Ishikawa (cell line): ENCODE data around the gene DENND5B.
A peak's percentile ranks its signal among the peaks of the same experiment; 100 is the strongest.

Experiments used
- CEBPB ChIP-seq: IDR thresholded peaks from 2 replicates; pipeline ENCODE4 v1.6.1; 2012
- CREB1 ChIP-seq: IDR thresholded peaks from 2 replicates; pipeline ENCODE4 v1.6.1; 2012; ENCODE audit warnings: low read depth
- EGR1 ChIP-seq: IDR thresholded peaks from 2 replicates; pipeline ENCODE4 v1.6.1; 2012
- EP300 ChIP-seq: IDR thresholded peaks from 2 replicates; pipeline ENCODE4 v1.6.1; 2012; ENCODE audit warnings: borderline replicate concordance
- FOXM1 ChIP-seq: IDR thresholded peaks from 2 replicates; pipeline ENCODE4 v1.6.1; 2012; ENCODE audit warnings: low read depth, borderline replicate concordance
- NFIC ChIP-seq: IDR thresholded peaks from 2 replicates; pipeline ENCODE4 v1.6.1; 2012
- RAD21 ChIP-seq: IDR thresholded peaks from 2 replicates; pipeline ENCODE4 v1.6.1; 2012; ENCODE audit warnings: low read depth
- TAF1 ChIP-seq: IDR thresholded peaks from 2 replicates; pipeline ENCODE4 v1.6.1; 2012; ENCODE audit warnings: low read depth, mild to moderate bottlenecking
- TCF12 ChIP-seq: IDR thresholded peaks from 2 replicates; pipeline ENCODE4 v1.6.1; 2012; ENCODE audit warnings: low read depth
- TEAD4 ChIP-seq: IDR thresholded peaks from 2 replicates; pipeline ENCODE4 v1.6.1; 2012
- YY1 ChIP-seq: IDR thresholded peaks from 2 replicates; pipeline ENCODE4 v1.6.1; 2012; ENCODE audit warnings: low read depth
- ZBTB7A ChIP-seq: IDR thresholded peaks from 2 replicates; pipeline ENCODE4 v1.6.1; 2012; ENCODE audit warnings: low read depth
- TF ChIP-seq, protein P1 (sequence below): IDR thresholded peaks from 2 replicates; pipeline ENCODE4 v1.6.1; 2012; ENCODE audit warnings: low read depth, mild to moderate bottlenecking
- TF ChIP-seq, protein P2 (sequence below): IDR thresholded peaks from 2 replicates; pipeline ENCODE4 v1.6.1; 2012
- TF ChIP-seq, protein P3 (sequence below): IDR thresholded peaks from 2 replicates; pipeline ENCODE4 v1.6.1; 2012

The DENND5B gene

DNA sequence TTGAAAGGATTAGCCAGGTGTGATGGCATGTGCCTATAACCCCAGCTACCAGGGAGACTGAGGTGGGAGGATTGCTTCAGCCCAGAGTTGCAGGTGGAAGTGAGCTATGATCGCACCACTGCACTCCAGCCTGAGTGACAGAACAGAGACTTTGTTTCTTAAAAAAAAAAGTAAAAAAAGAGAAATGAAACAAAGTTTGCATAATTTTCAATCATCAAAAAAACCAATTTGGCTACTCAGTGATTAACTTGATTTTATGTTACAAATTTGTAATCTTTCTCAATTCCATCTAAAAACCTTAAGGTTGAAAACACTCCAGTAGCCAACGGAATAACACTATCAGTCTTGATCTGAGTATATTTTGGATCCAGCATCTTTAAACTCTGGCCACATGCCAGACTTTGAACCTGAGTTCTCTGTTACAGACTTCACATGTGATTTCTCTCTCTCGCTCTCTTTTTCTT, 12.6 kb upstream of the DENND5B start:
- TF ChIP-seq FOXM1 (no peak), CEBPB (no peak), TEAD4 (no peak), TAF1 (no peak), EP300 (no peak), NFIC (no peak), TCF12 (no peak)
- TF ChIP-seq, protein P1, sequence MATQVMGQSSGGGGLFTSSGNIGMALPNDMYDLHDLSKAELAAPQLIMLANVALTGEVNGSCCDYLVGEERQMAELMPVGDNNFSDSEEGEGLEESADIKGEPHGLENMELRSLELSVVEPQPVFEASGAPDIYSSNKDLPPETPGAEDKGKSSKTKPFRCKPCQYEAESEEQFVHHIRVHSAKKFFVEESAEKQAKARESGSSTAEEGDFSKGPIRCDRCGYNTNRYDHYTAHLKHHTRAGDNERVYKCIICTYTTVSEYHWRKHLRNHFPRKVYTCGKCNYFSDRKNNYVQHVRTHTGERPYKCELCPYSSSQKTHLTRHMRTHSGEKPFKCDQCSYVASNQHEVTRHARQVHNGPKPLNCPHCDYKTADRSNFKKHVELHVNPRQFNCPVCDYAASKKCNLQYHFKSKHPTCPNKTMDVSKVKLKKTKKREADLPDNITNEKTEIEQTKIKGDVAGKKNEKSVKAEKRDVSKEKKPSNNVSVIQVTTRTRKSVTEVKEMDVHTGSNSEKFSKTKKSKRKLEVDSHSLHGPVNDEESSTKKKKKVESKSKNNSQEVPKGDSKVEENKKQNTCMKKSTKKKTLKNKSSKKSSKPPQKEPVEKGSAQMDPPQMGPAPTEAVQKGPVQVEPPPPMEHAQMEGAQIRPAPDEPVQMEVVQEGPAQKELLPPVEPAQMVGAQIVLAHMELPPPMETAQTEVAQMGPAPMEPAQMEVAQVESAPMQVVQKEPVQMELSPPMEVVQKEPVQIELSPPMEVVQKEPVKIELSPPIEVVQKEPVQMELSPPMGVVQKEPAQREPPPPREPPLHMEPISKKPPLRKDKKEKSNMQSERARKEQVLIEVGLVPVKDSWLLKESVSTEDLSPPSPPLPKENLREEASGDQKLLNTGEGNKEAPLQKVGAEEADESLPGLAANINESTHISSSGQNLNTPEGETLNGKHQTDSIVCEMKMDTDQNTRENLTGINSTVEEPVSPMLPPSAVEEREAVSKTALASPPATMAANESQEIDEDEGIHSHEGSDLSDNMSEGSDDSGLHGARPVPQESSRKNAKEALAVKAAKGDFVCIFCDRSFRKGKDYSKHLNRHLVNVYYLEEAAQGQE: no peak
- TF ChIP-seq, protein P2, sequence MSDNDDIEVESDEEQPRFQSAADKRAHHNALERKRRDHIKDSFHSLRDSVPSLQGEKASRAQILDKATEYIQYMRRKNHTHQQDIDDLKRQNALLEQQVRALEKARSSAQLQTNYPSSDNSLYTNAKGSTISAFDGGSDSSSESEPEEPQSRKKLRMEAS: no peak
- TF ChIP-seq, protein P3, sequence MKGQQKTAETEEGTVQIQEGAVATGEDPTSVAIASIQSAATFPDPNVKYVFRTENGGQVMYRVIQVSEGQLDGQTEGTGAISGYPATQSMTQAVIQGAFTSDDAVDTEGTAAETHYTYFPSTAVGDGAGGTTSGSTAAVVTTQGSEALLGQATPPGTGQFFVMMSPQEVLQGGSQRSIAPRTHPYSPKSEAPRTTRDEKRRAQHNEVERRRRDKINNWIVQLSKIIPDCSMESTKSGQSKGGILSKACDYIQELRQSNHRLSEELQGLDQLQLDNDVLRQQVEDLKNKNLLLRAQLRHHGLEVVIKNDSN: no peak

DNA sequence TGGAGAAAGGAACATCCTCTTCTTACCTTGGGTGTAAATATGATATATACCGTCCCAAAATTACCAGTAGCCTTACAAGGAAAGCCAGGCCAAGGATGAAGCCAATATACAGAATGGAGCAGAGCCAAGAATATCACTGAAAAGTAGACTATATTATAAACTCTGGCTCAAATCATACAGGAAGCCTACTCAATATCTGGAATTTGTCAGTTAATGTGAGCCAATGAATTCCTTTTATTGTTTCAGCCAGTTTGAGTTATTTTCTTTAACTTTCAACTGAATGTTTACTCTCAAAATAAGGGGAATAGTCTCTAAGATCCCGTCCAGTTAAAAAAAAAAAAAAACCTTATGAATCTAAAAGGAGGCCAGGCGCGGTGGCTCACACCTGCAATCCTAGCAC, 9.8 kb upstream of the DENND5B start:
- TF ChIP-seq TCF12 (no peak), RAD21 (no peak), EP300 (no peak), CREB1 (no peak), EGR1 (no peak), YY1 (no peak), TAF1 (no peak), CEBPB (no peak), FOXM1 (no peak), ZBTB7A (no peak), NFIC (no peak), TEAD4 (no peak)
- TF ChIP-seq, protein P1: no peak

DNA sequence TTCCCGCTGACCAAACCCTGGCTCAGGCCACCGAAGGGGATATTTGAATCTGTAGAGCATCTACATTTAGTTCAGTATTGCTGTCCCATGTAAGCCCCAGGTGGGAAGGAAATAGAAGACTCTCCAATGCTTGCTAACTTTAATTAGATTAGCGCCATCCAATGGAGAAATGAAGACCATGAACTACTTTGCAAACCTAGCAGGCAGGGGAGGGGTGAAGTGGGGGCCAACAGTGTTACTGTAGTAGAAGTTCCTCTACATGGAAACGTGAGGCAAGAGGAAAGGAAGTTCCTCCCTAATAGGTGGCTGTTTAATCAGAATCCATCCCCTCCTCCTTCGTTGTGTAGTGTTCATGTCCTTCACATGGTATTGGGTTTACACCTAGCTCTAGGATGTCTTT, 9.3 kb upstream of the DENND5B start:
- TF ChIP-seq RAD21 (peak; percentile 45), YY1 (no peak), TAF1 (no peak), NFIC (no peak)
- TF ChIP-seq, protein P1: no peak

DNA sequence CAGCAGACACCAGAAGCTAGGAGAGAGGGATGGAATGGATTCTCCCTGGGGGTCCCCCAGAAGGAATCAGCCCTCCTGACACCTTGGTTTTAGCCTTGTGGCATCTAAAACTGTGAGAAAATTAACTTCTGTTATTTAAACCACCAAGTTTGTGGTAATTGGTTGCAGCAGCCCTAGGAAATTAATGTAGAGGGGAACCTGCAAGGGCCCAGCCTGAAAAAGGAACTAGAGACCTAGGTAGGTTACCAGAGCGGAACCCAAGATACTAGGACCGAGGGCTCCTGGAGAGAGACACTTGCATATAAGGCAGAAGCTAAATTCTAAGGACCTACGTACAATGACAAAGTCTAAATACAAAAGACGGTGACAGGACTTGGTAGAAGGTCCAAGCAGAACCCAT, 8.1 kb upstream of the DENND5B start:
- TF ChIP-seq, protein P3: no peak
- TF ChIP-seq FOXM1 (no peak), TEAD4 (no peak), TCF12 (no peak), CREB1 (no peak), NFIC (no peak), YY1 (no peak), CEBPB (no peak)

DNA sequence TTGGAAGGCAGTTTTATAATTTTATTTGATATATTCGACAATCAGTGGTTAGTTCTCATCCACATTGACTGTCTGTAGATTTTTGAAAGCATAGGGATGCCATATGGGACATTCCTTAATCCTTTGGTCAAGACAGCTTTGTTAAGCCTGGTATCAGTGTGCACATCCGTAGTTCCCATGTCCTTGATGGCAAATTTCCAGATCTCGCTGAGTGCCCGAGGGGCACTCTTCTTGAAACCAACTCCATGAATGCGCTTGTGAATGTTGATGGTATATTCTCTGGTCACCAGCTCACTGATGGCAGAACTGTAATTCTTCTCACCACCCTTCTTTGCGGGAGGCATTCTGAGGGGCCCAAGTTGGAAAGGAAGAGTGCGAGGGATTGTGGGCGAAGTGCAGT, 6.1 kb upstream of the DENND5B start:
- TF ChIP-seq CEBPB (no peak), NFIC (no peak), TAF1 (no peak), ZBTB7A (no peak), CREB1 (no peak), EGR1 (no peak), YY1 (no peak), TEAD4 (no peak)
- TF ChIP-seq, protein P3: no peak
- TF ChIP-seq, protein P2: no peak
